H1 (cell line): ENCODE measurements around the gene GRK5. TPM values are rescaled to one million over a fixed set of nuclear protein-coding genes. Genes with fewer than 3 reads are reported as not detected.

ENCODE experiments used
- CTCF ChIA-PET: fragments of 300-600 bp; sonication (Branson Sonifier 250); formaldehyde crosslinking; loops from one replicate; lab custom pipeline; 2021; ENCODE audit not compliant: partially characterized antibody; lab: Charles Lee
- POLR2A ChIA-PET: fragments of 300-600 bp; sonication (Branson Sonifier 250); formaldehyde crosslinking; loops from one replicate; lab custom pipeline; 2021; ENCODE audit warnings: inconsistent platforms; ENCODE audit not compliant: partially characterized antibody; lab: Charles Lee
- DNase-seq, 2 experiments: peaks; one replicate each; pipeline versions ENCODE4 v3.0.0 to v3.0.0-alpha.2; 2010 to 2022; ENCODE audit warnings: low spot score in 2 of 2, low read depth in 1 of 2, mixed read lengths in 1 of 2
- FAIRE-seq: peaks from 2 replicates; lab custom pipeline; 2011; peaks lifted over from hg19 to GRCh38; lab: Jason Lieb, UNC
- H2AFZ ChIP-seq: 2 replicates; pipeline ENCODE4 v1.8.1; 2012; ENCODE audit warnings: low read length, inconsistent platforms
- H2AK5ac ChIP-seq: 2 replicates; pipeline ENCODE4 v1.6.1; 2013; ENCODE audit warnings: low read depth, low read length
- H2BK120ac ChIP-seq: replicated peaks from 2 replicates; pipeline ENCODE3; 2013; ENCODE audit warnings: low read depth, low read length, inconsistent platforms
- H2BK12ac ChIP-seq: 2 replicates; pipeline ENCODE4 v1.6.1; 2013; ENCODE audit warnings: low read depth, low read length
- H2BK15ac ChIP-seq: 2 replicates; pipeline ENCODE4 v1.6.1; 2013; ENCODE audit warnings: low read length
- H2BK20ac ChIP-seq: 2 replicates; pipeline ENCODE4 v1.6.1; 2013; ENCODE audit warnings: low read length
- H2BK5ac ChIP-seq: 2 replicates; pipeline ENCODE4 v1.6.1; 2013; ENCODE audit warnings: low read depth, low read length
- H3K14ac ChIP-seq: 2 replicates; pipeline ENCODE4 v1.6.1; 2013; ENCODE audit warnings: inconsistent platforms; ENCODE audit not compliant: insufficient read length
- H3K18ac ChIP-seq: 2 replicates; pipeline ENCODE4 v1.6.1; 2013; ENCODE audit warnings: low read length; ENCODE audit errors: extremely low read depth
- H3K23ac ChIP-seq: 2 replicates; pipeline ENCODE4 v1.6.1; 2013; ENCODE audit warnings: inconsistent platforms; ENCODE audit not compliant: insufficient read length
- H3K23me2 ChIP-seq: 2 replicates; pipeline ENCODE4 v1.6.1; 2013; ENCODE audit warnings: low read depth, low read length
- H3K27ac ChIP-seq: 2 replicates; pipeline ENCODE4 v1.6.1; 2011; ENCODE audit warnings: low read depth, low read length, inconsistent platforms
- H3K27me3 ChIP-seq, 4 experiments: replicated peaks in 1 of 4; 1 replicate in 1 of 4; 2 replicates in 3 of 4; pipeline versions ENCODE4 v1.6.1 to v1.8.1; 2011 to 2013; ENCODE audit warnings: low read length in 3 of 4, mild to moderate bottlenecking in 3 of 4, inconsistent platforms in 2 of 4, mixed read lengths in 2 of 4, moderate library complexity in 1 of 4; ENCODE audit not compliant: control insufficient read depth in 3 of 4, insufficient read depth in 3 of 4; ENCODE audit errors: extremely low read depth in 1 of 4
- H3K36me3 ChIP-seq, 4 experiments: 2 replicates each; pipeline versions ENCODE4 v1.6.1 to v1.8.1; 2011 to 2013; ENCODE audit warnings: mild to moderate bottlenecking in 4 of 4, low read length in 3 of 4, moderate library complexity in 2 of 4, control low read depth in 1 of 4, inconsistent platforms in 1 of 4; ENCODE audit not compliant: insufficient read depth in 4 of 4, control insufficient read depth in 2 of 4
- H3K4ac ChIP-seq: replicated peaks from 2 replicates; pipeline ENCODE3; 2013; ENCODE audit warnings: low read length, low read depth, mixed read lengths, inconsistent platforms; ENCODE audit not compliant: insufficient read length
- H3K4me1 ChIP-seq, 4 experiments: replicated peaks in 1 of 4; 1 replicate in 1 of 4; 2 replicates in 3 of 4; pipeline versions ENCODE4 v1.6.1 to v1.8.1; 2011 to 2013; ENCODE audit warnings: low read length in 3 of 4, inconsistent platforms in 2 of 4, mixed read lengths in 1 of 4; ENCODE audit not compliant: insufficient read depth in 4 of 4, control insufficient read depth in 3 of 4
- H3K4me2 ChIP-seq, 2 experiments: 2 replicates each; pipeline versions ENCODE4 v1.6.1 to v1.8.1; 2011 to 2013; ENCODE audit warnings: low read depth in 2 of 2, low read length in 2 of 2, control low read depth in 1 of 2, inconsistent platforms in 1 of 2, mild to moderate bottlenecking in 1 of 2; ENCODE audit not compliant: insufficient read depth in 1 of 2
- H3K4me3 ChIP-seq, 4 experiments: fragments of 200-600, 300-600 bp in 1 of 4; sonication (generic), shearing (Covaris generic), sonication (Bioruptor Twin) in 1 of 4; 2 replicates each; pipeline versions ENCODE4 v1.5.1 to v1.8.1; 2011 to 2016; ENCODE audit warnings: low read length in 4 of 4, low read depth in 3 of 4, control low read depth in 2 of 4, inconsistent platforms in 2 of 4, mild to moderate bottlenecking in 2 of 4, mixed read lengths in 1 of 4, moderate library complexity in 1 of 4; ENCODE audit not compliant: insufficient read depth in 2 of 4; ENCODE audit errors: extremely low read depth in 1 of 4
- H3K56ac ChIP-seq: replicated peaks from 2 replicates; pipeline ENCODE3; 2013; ENCODE audit warnings: low read depth, mild to moderate bottlenecking, mixed read lengths, low read length, inconsistent platforms; ENCODE audit not compliant: insufficient read length
- H3K79me1 ChIP-seq: 2 replicates; pipeline ENCODE4 v1.6.1; 2013; ENCODE audit warnings: low read depth, low read length, control low read depth
- H3K79me2 ChIP-seq, 2 experiments: 2 replicates each; pipeline versions ENCODE4 v1.6.1 to v1.8.1; 2012 to 2013; ENCODE audit warnings: low read length in 2 of 2, mild to moderate bottlenecking in 2 of 2, inconsistent platforms in 1 of 2; ENCODE audit not compliant: insufficient read depth in 2 of 2, control insufficient read depth in 1 of 2
- H3K9ac ChIP-seq, 4 experiments: replicated peaks in 1 of 4; 1 replicate in 1 of 4; 2 replicates in 3 of 4; pipeline versions ENCODE4 v1.6.1 to v1.8.1; 2011 to 2013; ENCODE audit warnings: low read depth in 3 of 4, low read length in 3 of 4, control low read depth in 2 of 4, mild to moderate bottlenecking in 2 of 4, moderate library complexity in 2 of 4, inconsistent platforms in 1 of 4; ENCODE audit errors: extremely low read depth in 1 of 4
- H3K9me3 ChIP-seq, 2 experiments: 2 replicates each; pipeline versions ENCODE4 v1.6.1 to v1.8.1; 2012 to 2013; ENCODE audit warnings: mild to moderate bottlenecking in 2 of 2, moderate library complexity in 2 of 2, control low read depth in 1 of 2, inconsistent platforms in 1 of 2, low read depth in 1 of 2, low read length in 1 of 2, mixed read lengths in 1 of 2; ENCODE audit not compliant: insufficient read depth in 2 of 2
- H4K20me1 ChIP-seq, 2 experiments: replicated peaks in 1 of 2; 2 replicates each; pipeline versions ENCODE3 to v1.8.1; 2011 to 2013; ENCODE audit warnings: inconsistent platforms in 2 of 2, low read length in 2 of 2, mild to moderate bottlenecking in 1 of 2; ENCODE audit not compliant: insufficient read depth in 2 of 2, control insufficient read depth in 1 of 2
- H4K5ac ChIP-seq: 2 replicates; pipeline ENCODE4 v1.6.1; 2013; ENCODE audit warnings: low read length, low read depth, mixed read lengths, inconsistent platforms; ENCODE audit not compliant: insufficient read length
- H4K8ac ChIP-seq: 2 replicates; pipeline ENCODE4 v1.8.0; 2013; ENCODE audit warnings: mild to moderate bottlenecking, moderate library complexity, low read length, inconsistent platforms; ENCODE audit not compliant: insufficient read depth; ENCODE audit errors: extremely low read depth
- H4K91ac ChIP-seq: replicated peaks from 2 replicates; pipeline ENCODE3; 2013; ENCODE audit warnings: low read length, mixed read lengths, inconsistent platforms; ENCODE audit not compliant: insufficient read length
- CHD2 ChIP-seq: IDR thresholded peaks from 2 replicates; pipeline ENCODE4 v1.6.1; 2012; ENCODE audit warnings: low read length, improper control_type of control experiment
- GTF2F1 ChIP-seq: IDR thresholded peaks from 2 replicates; pipeline ENCODE4 v1.6.1; 2012; ENCODE audit warnings: low read depth, low read length, improper control_type of control experiment, borderline replicate concordance
- JUN ChIP-seq: IDR thresholded peaks from 2 replicates; pipeline ENCODE4 v1.6.1; 2011; ENCODE audit warnings: low read depth, mild to moderate bottlenecking, improper control_type of control experiment, low read length
- KDM4A ChIP-seq: IDR thresholded peaks from one replicate; pipeline ENCODE4 v1.7.1; 2012; ENCODE audit warnings: low read depth, mild to moderate bottlenecking, moderate library complexity, low read length, inconsistent platforms; ENCODE audit not compliant: severe bottlenecking
- RXRA ChIP-seq: IDR thresholded peaks from 2 replicates; pipeline ENCODE4 v1.6.1; 2011; ENCODE audit warnings: low read depth, mild to moderate bottlenecking, low read length, moderate library complexity; ENCODE audit not compliant: insufficient read depth
- WGBS, 2 experiments: shearing (Covaris generic) in 1 of 2; methylation state at CpG; one replicate each; pipeline versions ENCODE4 v1.1.6 to v1.1.7; 2013 to 2015; ENCODE audit warnings: low lambda C conversion rate in 2 of 2, mixed read lengths in 2 of 2, inconsistent platforms in 1 of 2, low coverage in 1 of 2, missing lambda C conversion rate in 1 of 2; ENCODE audit not compliant: insufficient replicate concordance in 2 of 2, insufficient coverage in 1 of 2, insufficient read length in 1 of 2; ENCODE audit errors: extremely low coverage in 1 of 2, missing lambda C conversion rate in 1 of 2; 5-methylcytosine and 5-hydroxymethylcytosine counted together
- polyA plus RNA-seq, 7 experiments: library from polyadenylated mRNA; depleted of rRNA in 3 of 7; stranded (reverse) in 5 of 7; unstranded in 2 of 7; fragments of >200 nt in 5 of 7; fragments of 200-250 nt in 2 of 7; gene quantifications; 1 replicate in 5 of 7; 2 replicates in 1 of 7; 4 replicates in 1 of 7; pipeline versions ENCODE4 v1.2.1 to v1.2.3, GENCODE V29; 2011 to 2013; ENCODE audit warnings: missing spikeins in 2 of 7, mixed read lengths in 2 of 7
- total RNA-seq: library from RNA; stranded (reverse); fragmentation: NEBNext Ultra II Directional; extraction: Animal tissue kit (Norgen Biotek cat#: 25700); gene quantifications from 2 replicates; pipeline ENCODE4 v1.2.1, GENCODE V29; 2021
- TF ChIP-seq, protein P1 (sequence below), 3 experiments: IDR thresholded peaks; 1 replicate in 2 of 3; 2 replicates in 1 of 3; pipeline versions ENCODE4 v1.5.1 to v1.6.1; 2011; ENCODE audit warnings: low read length in 3 of 3, mild to moderate bottlenecking in 3 of 3, inconsistent platforms in 2 of 3, low read depth in 1 of 3, moderate library complexity in 1 of 3; ENCODE audit not compliant: insufficient read depth in 1 of 3; ENCODE audit errors: control extremely low read depth in 1 of 3
- TF ChIP-seq, protein P2 (sequence below): IDR thresholded peaks from 2 replicates; pipeline ENCODE4 v1.6.1; 2011; ENCODE audit warnings: low read length, improper control_type of control experiment

Gene GRK5
- total and polyA plus RNA-seq, 2 of the 8 experiments (the other 6 are each of a cell fraction or from before 2014, with no cell fraction given): 0.54 to 2.5 TPM

DNA sequence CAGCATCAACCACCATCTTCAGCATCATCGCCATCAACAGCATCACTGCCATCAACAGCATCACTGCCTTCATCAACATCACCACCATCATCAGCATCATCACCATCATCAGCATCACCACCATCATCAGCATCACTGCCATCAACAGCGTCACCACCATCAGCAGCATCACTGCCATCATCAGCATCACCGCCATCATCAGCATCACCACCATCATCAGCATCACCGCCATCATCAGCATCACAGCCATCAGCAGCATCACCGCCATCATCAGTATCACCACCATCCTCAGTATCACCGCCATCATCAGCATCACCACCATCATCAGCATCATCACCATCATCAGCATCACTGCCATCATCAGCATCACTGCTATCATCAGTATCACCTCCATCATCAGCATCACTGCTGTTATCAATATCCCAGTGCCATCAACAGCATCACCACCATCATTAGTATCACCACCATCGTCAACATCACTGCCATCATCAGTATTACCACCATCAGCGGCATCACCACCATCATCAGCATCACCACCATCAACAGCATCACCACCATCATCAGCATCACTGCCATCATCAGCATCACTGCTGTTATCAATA lies 220.0 kb downstream of the GRK5 start:
- H2BK5ac ChIP-seq: no peak overlapping the region
- CTCF ChIA-PET: interaction anchor here (0.6 kb wide), 1 partner anchor 277 kb away, joined by 3 read pairs; no protein-coding TSS in a partner anchor
- no peak overlapping the region for H3K4ac ChIP-seq
- no peak overlapping the region for H4K91ac ChIP-seq
- no peaks in the 10 kb centered on the region for H3K9me3 ChIP-seq
- no peaks in the 10 kb centered on the region; a peak in 1 of 8 replicates for H3K36me3 ChIP-seq
- H3K27me3 ChIP-seq: no peaks in the 10 kb centered on the region
- no peak overlapping the region for H3K23ac ChIP-seq
- H3K79me2 ChIP-seq: no peaks in the 10 kb centered on the region
- no peak overlapping the region for H2BK12ac ChIP-seq
- WGBS, 2 experiments: 93% methylated on average over 8 of the region's 8 CpGs; no CpG with 5 or more reads in 1 of the 2 experiments
- H3K23me2 ChIP-seq: peaks cover 4% of the 10 kb centered on the region; the same call in 1 of the 2 replicates
- H3K79me1 ChIP-seq: no peaks in the 10 kb centered on the region
- DNase-seq: no peak
- no peak overlapping the region for H3K27ac ChIP-seq
- H3K4me1 ChIP-seq: peaks cover 0 to 6% (median 2%) of the 10 kb centered on the region in 4 experiments; a peak in 4 of 7 replicates
- no peak overlapping the region for H3K56ac ChIP-seq
- H3K9ac ChIP-seq: no peak overlapping the region; a peak in 1 of 7 replicates
- no peak overlapping the region for H2AFZ ChIP-seq
- no peak for TF ChIP-seq RXRA
- no peak for TF ChIP-seq GTF2F1
- TF ChIP-seq, protein P1, sequence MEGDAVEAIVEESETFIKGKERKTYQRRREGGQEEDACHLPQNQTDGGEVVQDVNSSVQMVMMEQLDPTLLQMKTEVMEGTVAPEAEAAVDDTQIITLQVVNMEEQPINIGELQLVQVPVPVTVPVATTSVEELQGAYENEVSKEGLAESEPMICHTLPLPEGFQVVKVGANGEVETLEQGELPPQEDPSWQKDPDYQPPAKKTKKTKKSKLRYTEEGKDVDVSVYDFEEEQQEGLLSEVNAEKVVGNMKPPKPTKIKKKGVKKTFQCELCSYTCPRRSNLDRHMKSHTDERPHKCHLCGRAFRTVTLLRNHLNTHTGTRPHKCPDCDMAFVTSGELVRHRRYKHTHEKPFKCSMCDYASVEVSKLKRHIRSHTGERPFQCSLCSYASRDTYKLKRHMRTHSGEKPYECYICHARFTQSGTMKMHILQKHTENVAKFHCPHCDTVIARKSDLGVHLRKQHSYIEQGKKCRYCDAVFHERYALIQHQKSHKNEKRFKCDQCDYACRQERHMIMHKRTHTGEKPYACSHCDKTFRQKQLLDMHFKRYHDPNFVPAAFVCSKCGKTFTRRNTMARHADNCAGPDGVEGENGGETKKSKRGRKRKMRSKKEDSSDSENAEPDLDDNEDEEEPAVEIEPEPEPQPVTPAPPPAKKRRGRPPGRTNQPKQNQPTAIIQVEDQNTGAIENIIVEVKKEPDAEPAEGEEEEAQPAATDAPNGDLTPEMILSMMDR (IDR thresholded peaks at IDR 0.05; ENCODE audit: control extremely low read depth in 1 of 3, insufficient read depth in 1 of 3, low read depth in 1 of 3, low read length in 3 of 3): no peak
- TF ChIP-seq CHD2: no peak
- TF ChIP-seq KDM4A: no peak
- TF ChIP-seq JUN: no peak
- TF ChIP-seq, protein P2, sequence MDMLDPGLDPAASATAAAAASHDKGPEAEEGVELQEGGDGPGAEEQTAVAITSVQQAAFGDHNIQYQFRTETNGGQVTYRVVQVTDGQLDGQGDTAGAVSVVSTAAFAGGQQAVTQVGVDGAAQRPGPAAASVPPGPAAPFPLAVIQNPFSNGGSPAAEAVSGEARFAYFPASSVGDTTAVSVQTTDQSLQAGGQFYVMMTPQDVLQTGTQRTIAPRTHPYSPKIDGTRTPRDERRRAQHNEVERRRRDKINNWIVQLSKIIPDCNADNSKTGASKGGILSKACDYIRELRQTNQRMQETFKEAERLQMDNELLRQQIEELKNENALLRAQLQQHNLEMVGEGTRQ: no peak
- TF ChIP-seq, all 59 proteins: peak for 0
- Histone ChIP-seq H4K20me1 (peaks cover 0 to 9% of the 10 kb centered on the region in 2 experiments), H4K8ac (no peak overlapping the region), H2BK20ac (no peak overlapping the region), H3K14ac (no peak overlapping the region), H4K5ac (no peak overlapping the region), H2BK120ac (no peak overlapping the region), H3K4me2 (no peak overlapping the region), H2AK5ac (peak overlapping the region; percentile 43; the same call in 1 of the 2 replicates), H3K18ac (no peak overlapping the region), H2BK15ac (no peak overlapping the region), H3K4me3 (no peak overlapping the region)
- FAIRE-seq: no peak
- POLR2A ChIA-PET: no interaction called here
